GM12878 (cell line): ENCODE measurements around the gene TSPEAR.

ENCODE experiments used
- BHLHE40 ChIP-seq, 2 experiments: fragments of 450-650 bp in 1 of 2; IDR thresholded peaks; 2 replicates each; pipeline ENCODE4 v1.6.1; 2011 to 2017; ENCODE audit warnings: low read depth in 2 of 2, borderline replicate concordance in 1 of 2, improper control_type of control experiment in 1 of 2, low read length in 1 of 2, mild to moderate bottlenecking in 1 of 2
- CTCF ChIP-seq, 3 experiments: IDR thresholded peaks in 2 of 3; conservative IDR thresholded peaks in 1 of 3; 2 replicates each; pipeline ENCODE4 v1.5.1; 2011; ENCODE audit warnings: low read depth in 3 of 3, low read length in 3 of 3, mild to moderate bottlenecking in 3 of 3, control low read depth in 2 of 3, moderate library complexity in 2 of 3, inconsistent platforms in 1 of 3, mixed read lengths in 1 of 3; ENCODE audit not compliant: control insufficient read depth in 2 of 3, insufficient read depth in 1 of 3; ENCODE audit errors: extremely low read depth in 1 of 3
- E4F1 ChIP-seq: fragments of 450-650 bp; IDR thresholded peaks from 2 replicates; pipeline ENCODE4 v1.6.1; 2018; ENCODE audit warnings: borderline replicate concordance, mild to moderate bottlenecking; ENCODE audit not compliant: partially characterized antibody
- HDAC2 ChIP-seq: fragments of 200-600 bp; sonication (generic); IDR thresholded peaks from 2 replicates; pipeline ENCODE4 v1.6.1; 2017
- MXI1 ChIP-seq: fragments of 150-350 bp; IDR thresholded peaks from 2 replicates; pipeline ENCODE4 v1.6.1; 2011; ENCODE audit warnings: low read depth, mild to moderate bottlenecking, inconsistent platforms, low read length, improper control_type of control experiment
- NBN ChIP-seq: fragments of 450-650 bp; IDR thresholded peaks from 2 replicates; pipeline ENCODE4 v1.6.1; 2016
- POLR2A ChIP-seq: IDR thresholded peaks from 2 replicates; pipeline ENCODE4 v1.6.1; 2011; ENCODE audit warnings: low read depth, mild to moderate bottlenecking, low read length
- POLR2AphosphoS5 ChIP-seq: IDR thresholded peaks from 2 replicates; pipeline ENCODE4 v1.6.1; 2011; ENCODE audit warnings: mild to moderate bottlenecking, low read length, inconsistent platforms
- SMAD1 ChIP-seq: fragments of 450-650 bp; IDR thresholded peaks from 2 replicates; pipeline ENCODE4 v1.6.1; 2018; ENCODE audit warnings: mild to moderate bottlenecking, low read depth; ENCODE audit not compliant: partially characterized antibody
- SMC3 ChIP-seq: IDR thresholded peaks from 2 replicates; pipeline ENCODE4 v1.6.1; 2011; ENCODE audit warnings: low read length, improper control_type of control experiment, borderline replicate concordance
- TAF1 ChIP-seq: IDR thresholded peaks from 2 replicates; pipeline ENCODE4 v1.6.1; 2011; ENCODE audit warnings: mild to moderate bottlenecking, low read depth, low read length, borderline replicate concordance
- ZSCAN29 ChIP-seq: fragments of 450-650 bp; IDR thresholded peaks from 2 replicates; pipeline ENCODE4 v1.6.1; 2017; ENCODE audit warnings: mild to moderate bottlenecking, moderate library complexity
- TF ChIP-seq, protein P1 (sequence below): IDR thresholded peaks from 2 replicates; pipeline ENCODE4 v1.6.1; 2012; ENCODE audit warnings: mild to moderate bottlenecking, low read depth, low read length

- TF ChIP-seq SMAD1: no peak
- no peak for TF ChIP-seq E4F1
- TF ChIP-seq HDAC2: no peak
- TF ChIP-seq MXI1: no peak
- no peak for TF ChIP-seq POLR2A
- TF ChIP-seq, protein P1, sequence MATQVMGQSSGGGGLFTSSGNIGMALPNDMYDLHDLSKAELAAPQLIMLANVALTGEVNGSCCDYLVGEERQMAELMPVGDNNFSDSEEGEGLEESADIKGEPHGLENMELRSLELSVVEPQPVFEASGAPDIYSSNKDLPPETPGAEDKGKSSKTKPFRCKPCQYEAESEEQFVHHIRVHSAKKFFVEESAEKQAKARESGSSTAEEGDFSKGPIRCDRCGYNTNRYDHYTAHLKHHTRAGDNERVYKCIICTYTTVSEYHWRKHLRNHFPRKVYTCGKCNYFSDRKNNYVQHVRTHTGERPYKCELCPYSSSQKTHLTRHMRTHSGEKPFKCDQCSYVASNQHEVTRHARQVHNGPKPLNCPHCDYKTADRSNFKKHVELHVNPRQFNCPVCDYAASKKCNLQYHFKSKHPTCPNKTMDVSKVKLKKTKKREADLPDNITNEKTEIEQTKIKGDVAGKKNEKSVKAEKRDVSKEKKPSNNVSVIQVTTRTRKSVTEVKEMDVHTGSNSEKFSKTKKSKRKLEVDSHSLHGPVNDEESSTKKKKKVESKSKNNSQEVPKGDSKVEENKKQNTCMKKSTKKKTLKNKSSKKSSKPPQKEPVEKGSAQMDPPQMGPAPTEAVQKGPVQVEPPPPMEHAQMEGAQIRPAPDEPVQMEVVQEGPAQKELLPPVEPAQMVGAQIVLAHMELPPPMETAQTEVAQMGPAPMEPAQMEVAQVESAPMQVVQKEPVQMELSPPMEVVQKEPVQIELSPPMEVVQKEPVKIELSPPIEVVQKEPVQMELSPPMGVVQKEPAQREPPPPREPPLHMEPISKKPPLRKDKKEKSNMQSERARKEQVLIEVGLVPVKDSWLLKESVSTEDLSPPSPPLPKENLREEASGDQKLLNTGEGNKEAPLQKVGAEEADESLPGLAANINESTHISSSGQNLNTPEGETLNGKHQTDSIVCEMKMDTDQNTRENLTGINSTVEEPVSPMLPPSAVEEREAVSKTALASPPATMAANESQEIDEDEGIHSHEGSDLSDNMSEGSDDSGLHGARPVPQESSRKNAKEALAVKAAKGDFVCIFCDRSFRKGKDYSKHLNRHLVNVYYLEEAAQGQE: no peak
- no peak for TF ChIP-seq ZSCAN29
- no peak for TF ChIP-seq CTCF (IDR thresholded peaks at IDR 0.05 in 2 of 3, conservative IDR thresholded peaks at IDR 0.05 in 1 of 3; ENCODE audit: control insufficient read depth in 2 of 3, extremely low read depth in 1 of 3, insufficient read depth in 1 of 3, low read depth in 3 of 3, low read length in 3 of 3)
- TF ChIP-seq SMC3: no peak
- TF ChIP-seq BHLHE40 (IDR thresholded peaks at IDR 0.05; ENCODE audit: borderline replicate concordance in 1 of 2, low read depth in 2 of 2, low read length in 1 of 2): no peak
- no peak for TF ChIP-seq NBN
- no peak for TF ChIP-seq TAF1
- no peak for TF ChIP-seq POLR2AphosphoS5
These were observed 15.5 kb upstream of the TSPEAR start for GRCh38 chr21:44726826-44727225.
